Liver (tissue), 9 donors: ENCODE measurements around the gene LAMTOR4. TPM values are rescaled to one million over a fixed set of nuclear protein-coding genes. Genes with fewer than 3 reads are reported as not detected.

Experiments used
- DNase-seq: peaks from one replicate; pipeline ENCODE4 v3.0.0-alpha.2; 2017; ENCODE audit warnings: low spot score
- H3K27ac ChIP-seq, 2 donors: one replicate each; pipeline ENCODE4 v1.7.0; 2013; ENCODE audit warnings: inconsistent platforms in 2 of 2, low read length in 2 of 2, control low read depth in 1 of 2, low read depth in 1 of 2, mild to moderate bottlenecking in 1 of 2
- H3K27me3 ChIP-seq, 4 donors: one replicate each; pipeline versions ENCODE4 v1.6.1 to v1.7.0; 2013; ENCODE audit warnings: low read length in 3 of 4, inconsistent platforms in 1 of 4, mild to moderate bottlenecking in 1 of 4, moderate library complexity in 1 of 4; ENCODE audit not compliant: control insufficient read depth in 4 of 4, insufficient read depth in 4 of 4
- H3K36me3 ChIP-seq, 4 donors: one replicate each; pipeline versions ENCODE4 v1.6.1 to v1.7.0; 2013; ENCODE audit warnings: low read length in 3 of 4, mild to moderate bottlenecking in 3 of 4, low read depth in 1 of 4, moderate library complexity in 1 of 4; ENCODE audit not compliant: control insufficient read depth in 4 of 4, insufficient read depth in 3 of 4
- H3K4me1 ChIP-seq, 4 donors: one replicate each; pipeline versions ENCODE4 v1.6.1 to v1.7.0; 2013; ENCODE audit warnings: low read length in 3 of 4, mild to moderate bottlenecking in 3 of 4, moderate library complexity in 1 of 4; ENCODE audit not compliant: control insufficient read depth in 4 of 4, insufficient read depth in 4 of 4
- H3K4me3 ChIP-seq, 3 donors: one replicate each; pipeline versions ENCODE4 v1.6.1 to v1.7.0; 2013; ENCODE audit warnings: low read length in 3 of 3, control low read depth in 1 of 3, low read depth in 1 of 3, mild to moderate bottlenecking in 1 of 3
- H3K9ac ChIP-seq, 2 donors: one replicate each; pipeline ENCODE4 v1.7.0; 2013; ENCODE audit warnings: low read length in 2 of 2, mild to moderate bottlenecking in 2 of 2, moderate library complexity in 2 of 2, control low read depth in 1 of 2, low read depth in 1 of 2
- H3K9me3 ChIP-seq, 4 donors: one replicate each; pipeline versions ENCODE4 v1.6.1 to v1.7.0; 2013; ENCODE audit warnings: low read length in 3 of 4; ENCODE audit not compliant: control insufficient read depth in 4 of 4
- CTCF ChIP-seq: fragments of 150-350 bp; IDR thresholded peaks from 2 replicates; pipeline ENCODE4 v1.5.1; 2017; ENCODE audit warnings: improper control_type of control experiment, low read depth, low read length; ENCODE audit not compliant: missing input control
- EGR1 ChIP-seq, 2 donors: IDR thresholded peaks; 2 replicates each; pipeline ENCODE4 v1.6.1; 2016 to 2018; ENCODE audit warnings: antibody characterized with exemption in 2 of 2, low read depth in 2 of 2
- FOXA2 ChIP-seq: IDR thresholded peaks from 2 replicates; pipeline ENCODE4 v1.6.1; 2016; ENCODE audit warnings: antibody characterized with exemption
- GABPA ChIP-seq, 2 donors: IDR thresholded peaks in 1 of 2; conservative IDR thresholded peaks in 1 of 2; 2 replicates each; pipeline ENCODE4 v1.6.1; 2016; ENCODE audit warnings: antibody characterized with exemption in 2 of 2, mild to moderate bottlenecking in 1 of 2, moderate library complexity in 1 of 2
- HNF4A ChIP-seq, 2 donors: conservative IDR thresholded peaks; 2 replicates each; pipeline ENCODE4 v1.6.1; 2016; ENCODE audit warnings: antibody characterized with exemption in 2 of 2, mild to moderate bottlenecking in 2 of 2
- HNF4G ChIP-seq: IDR thresholded peaks from 2 replicates; pipeline ENCODE4 v1.6.1; 2016; ENCODE audit warnings: antibody characterized with exemption
- JUND ChIP-seq, 2 donors: IDR thresholded peaks; 2 replicates each; pipeline ENCODE4 v1.6.1; 2016; ENCODE audit warnings: antibody characterized with exemption in 2 of 2
- RAD21 ChIP-seq, 2 donors: IDR thresholded peaks; 2 replicates each; pipeline ENCODE4 v1.6.1; 2016; ENCODE audit warnings: antibody characterized with exemption in 2 of 2, mild to moderate bottlenecking in 2 of 2
- TAF1 ChIP-seq: conservative IDR thresholded peaks from 2 replicates; pipeline ENCODE4 v1.6.1; 2016; ENCODE audit warnings: antibody characterized with exemption, mild to moderate bottlenecking
- YY1 ChIP-seq: IDR thresholded peaks from 2 replicates; pipeline ENCODE4 v1.6.1; 2016; ENCODE audit warnings: antibody characterized with exemption, mild to moderate bottlenecking
- ZBTB33 ChIP-seq: IDR thresholded peaks from 2 replicates; pipeline ENCODE4 v1.6.1; 2016; ENCODE audit warnings: antibody characterized with exemption
- WGBS: extraction: QIAGEN DNeasy Blood & Tissue Kit; methylation state at CpG from one replicate; pipeline ENCODE4 v1.1.7; 2013; 5-methylcytosine and 5-hydroxymethylcytosine counted together
- polyA plus RNA-seq, 2 donors: library from polyadenylated mRNA; stranded (reverse) in 1 of 2; unstranded in 1 of 2; fragments of 200-250 nt in 1 of 2; fragments of >200 nt in 1 of 2; fragmentation: Nextera tagmentation in 1 of 2; extraction: Ambion mirVana in 1 of 2; gene quantifications; one replicate each; pipeline versions ENCODE4 v1.2.1 to v1.2.3, GENCODE V29; 2013 to 2015
- total RNA-seq, 2 donors: library from RNA; depleted of rRNA; stranded (reverse); fragments of >200 nt; gene quantifications; one replicate each; pipeline ENCODE4 v1.2.3, GENCODE V29; 2014
- donor health status: healthy.
- donor health status: healthy.
- donor health status: healthy.
- donor health status: healthy.
- donor health status: healthy.

The LAMTOR4 gene
- total and polyA plus RNA-seq, 4 donors: 28.4 to 112 (median 57.7) TPM

GRCh38 chr7:100115026-100115425 is 33.7 kb upstream of the LAMTOR4 start:
- no peak overlapping the region for H3K27ac ChIP-seq
- H3K4me1 ChIP-seq: peaks cover 3 to 18% (median 12%) of the 10 kb centered on the region in 4 donors
- 98% methylated on average over 7 of the region's 7 CpGs for WGBS
- no peak for DNase-seq
- H3K27me3 ChIP-seq: no peaks in the 10 kb centered on the region
- TF ChIP-seq RAD21 (IDR thresholded peaks at IDR 0.05) (no peak), TAF1 (no peak), JUND (IDR thresholded peaks at IDR 0.05) (no peak), ZBTB33 (no peak), GABPA (IDR thresholded peaks at IDR 0.05 in 1 of 2, conservative IDR thresholded peaks at IDR 0.05 in 1 of 2) (no peak), HNF4G (no peak), CTCF (no peak), EGR1 (IDR thresholded peaks at IDR 0.05; ENCODE audit: low read depth in 2 of 2) (no peak), FOXA2 (no peak), HNF4A (conservative IDR thresholded peaks at IDR 0.05) (no peak), YY1 (no peak)
- no peak overlapping the region for H3K4me3 ChIP-seq
- peaks cover 2 to 25% (median 9%) of the 10 kb centered on the region in 4 donors for H3K36me3 ChIP-seq
- H3K9me3 ChIP-seq: no peaks in the 10 kb centered on the region
- H3K9ac ChIP-seq: no peak overlapping the region

- peaks cover 3 to 26% (median 19%) of the 10 kb centered on the region in 4 donors for H3K4me1 ChIP-seq
Measured at GRCh38 chr7:100118388-100119071, 30.2 kb upstream of the LAMTOR4 start.

More at GRCh38 chr7:100118388-100119071, 30.2 kb upstream of the LAMTOR4 start:
- Histone ChIP-seq H3K9me3 (no peaks in the 10 kb centered on the region), H3K27ac (peak overlapping the region in 1 of 2 donors; percentile 60), H3K9ac (peak overlapping the region; percentile 10 to 81), H3K36me3 (peaks cover 0 to 4% (median 0%) of the 10 kb centered on the region in 4 donors), H3K27me3 (no peaks in the 10 kb centered on the region), H3K4me3 (peak overlapping the region; percentile 77 to 99 (median 95))
- no peak for TF ChIP-seq CTCF
- 21% methylated on average over 18 of the region's 18 CpGs for WGBS
- DNase-seq: no peak
